HUES6 (cell line): ENCODE measurements around the gene EDDM3A.
A peak's percentile ranks its signal among the peaks of the same experiment; 100 is the strongest.
"Not testable (repeated sequence)": the region's sequence is repeated elsewhere in the genome, so short reads cannot be mapped to it uniquely, and the experiment has no call there.

Experiments used
- H3K27ac ChIP-seq: 2 replicates; pipeline ENCODE4 v1.7.0; 2013; ENCODE audit warnings: low read depth, mild to moderate bottlenecking, low read length, inconsistent platforms
- H3K27me3 ChIP-seq: 2 replicates; pipeline ENCODE4 v1.6.1; 2013; ENCODE audit warnings: low read length; ENCODE audit not compliant: control insufficient read depth, insufficient read depth
- H3K36me3 ChIP-seq: 2 replicates; pipeline ENCODE4 v1.6.1; 2013; ENCODE audit warnings: low read length; ENCODE audit not compliant: control insufficient read depth, insufficient read depth
- H3K4me1 ChIP-seq: 2 replicates; pipeline ENCODE4 v1.6.1; 2013; ENCODE audit warnings: low read length; ENCODE audit not compliant: control insufficient read depth, insufficient read depth
- H3K4me3 ChIP-seq: 2 replicates; pipeline ENCODE4 v1.5.1; 2013; ENCODE audit warnings: low read depth, low read length
- H3K9ac ChIP-seq: one replicate; pipeline ENCODE4 v1.6.1; 2013; ENCODE audit warnings: mild to moderate bottlenecking, low read length
- H3K9me3 ChIP-seq: 2 replicates; pipeline ENCODE4 v1.6.1; 2013; ENCODE audit warnings: low read depth, low read length; ENCODE audit not compliant: control insufficient read depth, insufficient read depth

The EDDM3A gene

GRCh38 chr14:20745571-20746358 lies at the start of gene EDDM3A:
TSS of gene EDDM3A (plus strand) at chr14:20745887. CDS start at chr14:20747581, 1,694 bp downstream.
- peaks cover 2% of the 10 kb centered on the region; the same call in 1 of the 2 replicates for H3K9me3 ChIP-seq
- no peak within 1 kb of the TSS for H3K4me3 ChIP-seq
- no peak within 1 kb of the TSS for H3K27ac ChIP-seq
- H3K36me3 ChIP-seq: no peaks in the 10 kb centered on the region
- H3K27me3 ChIP-seq: no peaks in the 10 kb centered on the region
- H3K4me1 ChIP-seq: no peaks in the 10 kb centered on the region; the same call in 1 of the 2 replicates
- H3K9ac ChIP-seq: no peak within 1 kb of the TSS

GRCh38 chr14:20696764-20697163 lies 48.9 kb upstream of the EDDM3A start:
- H3K36me3 ChIP-seq: peaks cover 8% of the 10 kb centered on the region; the same call in 1 of the 2 replicates
- H3K27ac ChIP-seq: no peak overlapping the region
- H3K27me3 ChIP-seq: no peaks in the 10 kb centered on the region
- H3K4me3 ChIP-seq: no peak overlapping the region
- H3K9ac ChIP-seq: no peak overlapping the region
- H3K4me1 ChIP-seq: peaks cover 3% of the 10 kb centered on the region; the same call in 1 of the 2 replicates
- no peaks in the 10 kb centered on the region for H3K9me3 ChIP-seq

GRCh38 chr14:20697273-20698017 lies 48.2 kb upstream of the EDDM3A start:
- Histone ChIP-seq H3K4me1 (peaks cover 3% of the 10 kb centered on the region; the same call in 1 of the 2 replicates), H3K36me3 (peaks cover 8% of the 10 kb centered on the region; the same call in 1 of the 2 replicates), H3K9ac (no peak overlapping the region)

GRCh38 chr14:20698018-20698329 lies 47.7 kb upstream of the EDDM3A start:
- no peaks in the 10 kb centered on the region for H3K27me3 ChIP-seq
- H3K9ac ChIP-seq: no peak overlapping the region
- H3K27ac ChIP-seq: no peak overlapping the region
- no peaks in the 10 kb centered on the region for H3K9me3 ChIP-seq
- H3K36me3 ChIP-seq: peaks cover 8% of the 10 kb centered on the region; the same call in 1 of the 2 replicates
- H3K4me3 ChIP-seq: no peak overlapping the region
- peaks cover 3% of the 10 kb centered on the region; the same call in 1 of the 2 replicates for H3K4me1 ChIP-seq

More at GRCh38 chr14:20697273-20698017, 48.2 kb upstream of the EDDM3A start:
- H3K9me3 ChIP-seq: no peaks in the 10 kb centered on the region
- H3K4me3 ChIP-seq: no peak overlapping the region
- no peak overlapping the region for H3K27ac ChIP-seq
- no peaks in the 10 kb centered on the region for H3K27me3 ChIP-seq

GRCh38 chr14:20698934-20699333 lies 46.8 kb upstream of the EDDM3A start:
- no peak overlapping the region for H3K27ac ChIP-seq
- no peak overlapping the region for H3K9ac ChIP-seq
- H3K4me3 ChIP-seq: no peak overlapping the region
- H3K9me3 ChIP-seq: peaks cover under 1% of the 10 kb centered on the region; the same call in 1 of the 2 replicates
- H3K27me3 ChIP-seq: no peaks in the 10 kb centered on the region
- peaks cover 8% of the 10 kb centered on the region; the same call in 1 of the 2 replicates for H3K36me3 ChIP-seq
- H3K4me1 ChIP-seq: peaks cover 3% of the 10 kb centered on the region; the same call in 1 of the 2 replicates

- Histone ChIP-seq H3K4me1 (peaks cover 8% of the 10 kb centered on the region; the same call in 1 of the 2 replicates), H3K9ac (no peak overlapping the region), H3K36me3 (peaks cover 10% of the 10 kb centered on the region), H3K4me3 (no peak overlapping the region), H3K9me3 (peaks cover 11% of the 10 kb centered on the region), H3K27ac (no peak overlapping the region), H3K27me3 (no peaks in the 10 kb centered on the region)
Measured at GRCh38 chr14:20699931-20700330, 45.8 kb upstream of the EDDM3A start.

- H3K4me1 ChIP-seq: peaks cover 12% of the 10 kb centered on the region; the same call in 1 of the 2 replicates
- not testable (repeated sequence) for H3K4me3 ChIP-seq, H3K27ac ChIP-seq, H3K9ac ChIP-seq, H3K27me3 ChIP-seq
- peaks cover 18% of the 10 kb centered on the region for H3K9me3 ChIP-seq
- peaks cover 10% of the 10 kb centered on the region for H3K36me3 ChIP-seq
Measured at GRCh38 chr14:20700965-20701364, 44.7 kb upstream of the EDDM3A start.

- H3K27ac ChIP-seq: peak overlapping the region; percentile 90
- H3K36me3 ChIP-seq: peaks cover 2% of the 10 kb centered on the region
- no peaks in the 10 kb centered on the region for H3K27me3 ChIP-seq
- H3K9ac ChIP-seq: peak overlapping the region; percentile 93
- H3K4me3 ChIP-seq: peak overlapping the region; percentile 45
- peaks cover 23% of the 10 kb centered on the region for H3K4me1 ChIP-seq
- H3K9me3 ChIP-seq: peaks cover 47% of the 10 kb centered on the region
Measured at GRCh38 chr14:20706657-20707355, 38.9 kb upstream of the EDDM3A start.

GRCh38 chr14:20707622-20708021 lies 38.1 kb upstream of the EDDM3A start:
- Histone ChIP-seq H3K9me3 (peaks cover 47% of the 10 kb centered on the region), H3K36me3 (peaks cover 2% of the 10 kb centered on the region), H3K27me3 (no peaks in the 10 kb centered on the region), H3K9ac (peak overlapping the region; percentile 77), H3K4me1 (peaks cover 23% of the 10 kb centered on the region), H3K27ac (peak overlapping the region; percentile 90), H3K4me3 (no peak overlapping the region)

GRCh38 chr14:20711261-20711660 lies 34.4 kb upstream of the EDDM3A start:
- Histone ChIP-seq H3K27ac (no peak overlapping the region), H3K9me3 (peaks cover 27% of the 10 kb centered on the region), H3K36me3 (no peaks in the 10 kb centered on the region), H3K4me1 (peaks cover 14% of the 10 kb centered on the region), H3K27me3 (no peaks in the 10 kb centered on the region), H3K9ac (no peak overlapping the region), H3K4me3 (no peak overlapping the region)
